HG03521 (cell line): ENCODE results near the gene TLR1.
"Not testable (repeated sequence)": the region's sequence is repeated elsewhere in the genome, so short reads cannot be mapped to it uniquely, and the experiment has no call there.

Source experiments
- ATAC-seq: cut with Tn5 transposase; IDR thresholded peaks from one replicate; pipeline ENCODE4 v1.9.1; 2021; ENCODE audit warnings: mild to moderate bottlenecking, moderate library complexity; ENCODE audit not compliant: unreplicated experiment

TLR1 gene

DNA sequence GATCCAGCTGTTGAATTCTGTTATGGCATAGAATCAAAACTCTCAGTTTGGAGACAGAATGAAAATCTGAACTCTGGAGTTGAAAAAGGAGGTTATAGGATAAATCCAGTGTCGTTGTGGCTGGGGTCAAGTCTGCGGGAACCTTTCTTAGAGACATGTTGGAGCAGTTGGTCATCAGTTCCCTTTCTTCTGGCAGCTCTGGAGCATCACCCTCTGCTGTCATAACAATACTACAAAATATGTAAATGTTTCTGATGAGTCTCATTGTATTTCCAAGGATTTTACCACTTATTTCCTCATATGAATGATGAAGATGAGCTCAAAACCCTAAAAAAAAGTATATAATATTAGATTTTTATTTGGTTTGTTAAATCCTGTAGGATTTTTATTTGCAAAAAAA lies 29.3 kb downstream of the TLR1 start:
- ATAC-seq = no peak

DNA sequence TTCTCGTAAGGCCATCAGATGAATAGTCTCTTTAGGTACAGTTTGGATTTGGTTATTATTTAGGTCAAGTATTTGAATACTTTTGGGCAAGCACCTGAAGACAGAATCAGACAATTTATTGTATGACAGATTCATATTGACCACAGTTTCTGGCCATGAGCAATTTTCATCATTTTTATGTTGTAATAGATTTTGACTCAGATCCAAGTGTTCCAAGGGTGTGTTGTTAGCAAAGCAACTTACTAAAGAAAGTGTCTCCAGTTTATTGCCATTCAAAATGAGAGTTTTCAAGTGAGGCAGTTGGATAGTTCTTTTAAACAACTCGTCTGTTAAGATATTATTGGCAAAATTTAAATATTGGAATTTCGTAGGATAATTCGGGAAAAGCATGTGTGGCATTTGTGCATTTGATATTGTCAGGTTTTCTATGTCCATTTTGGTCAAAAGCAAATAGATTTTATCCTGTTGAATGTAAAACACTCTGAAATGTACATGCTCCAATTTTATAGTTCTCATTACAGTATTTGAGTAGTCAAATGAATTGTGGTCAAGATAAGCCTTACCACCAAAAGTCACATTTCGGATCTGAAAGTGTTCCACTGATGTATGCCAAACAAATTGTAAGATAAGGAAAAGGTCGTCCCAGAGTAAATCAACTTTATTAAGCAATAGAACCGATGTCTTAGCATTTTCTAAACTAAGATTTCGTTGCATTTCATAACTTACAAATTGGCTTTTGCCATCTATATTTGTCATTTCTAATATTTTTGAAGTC lies 30.2 kb downstream of the TLR1 start:
- ATAC-seq = no peak

DNA sequence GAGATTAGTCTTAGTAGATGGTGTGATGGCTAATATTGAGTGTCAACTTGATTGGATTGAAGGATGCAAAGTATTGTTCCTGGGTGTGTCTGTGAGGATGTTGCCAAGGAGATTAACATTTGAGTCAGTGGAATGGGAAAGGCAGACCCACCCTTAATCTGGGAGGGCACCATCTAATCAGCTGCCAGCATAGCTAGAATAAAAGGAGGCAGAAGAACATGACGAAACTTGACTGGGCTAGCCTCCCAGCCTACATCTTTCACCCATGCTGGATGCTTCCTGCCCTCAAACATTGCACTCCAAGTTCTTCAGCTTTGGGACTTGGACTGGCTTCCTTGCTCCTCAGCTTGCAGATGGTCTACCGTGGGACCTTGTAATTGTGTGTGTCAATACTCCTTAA lies 34.3 kb downstream of the TLR1 start:
- ATAC-seq = not testable (repeated sequence)

DNA sequence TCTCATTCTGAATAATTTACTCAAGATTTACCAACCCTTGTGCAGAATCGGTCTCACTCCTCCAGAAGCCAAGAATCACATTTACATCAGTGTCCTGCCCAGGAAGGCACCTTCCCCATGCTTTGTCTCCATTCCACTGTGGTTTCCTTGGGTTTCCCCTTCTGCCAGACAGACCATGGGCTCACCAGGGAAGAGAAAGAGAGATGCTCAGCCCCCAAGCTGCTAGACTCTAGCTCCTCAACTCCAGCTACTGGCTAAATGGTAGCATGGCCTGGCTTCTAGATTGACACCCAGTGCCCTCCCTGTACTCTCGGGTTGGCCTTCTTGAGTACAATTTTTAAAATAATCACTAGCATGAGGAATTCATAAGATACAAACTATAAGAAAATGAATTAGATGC lies 34.7 kb downstream of the TLR1 start:
- ATAC-seq = no peak

DNA sequence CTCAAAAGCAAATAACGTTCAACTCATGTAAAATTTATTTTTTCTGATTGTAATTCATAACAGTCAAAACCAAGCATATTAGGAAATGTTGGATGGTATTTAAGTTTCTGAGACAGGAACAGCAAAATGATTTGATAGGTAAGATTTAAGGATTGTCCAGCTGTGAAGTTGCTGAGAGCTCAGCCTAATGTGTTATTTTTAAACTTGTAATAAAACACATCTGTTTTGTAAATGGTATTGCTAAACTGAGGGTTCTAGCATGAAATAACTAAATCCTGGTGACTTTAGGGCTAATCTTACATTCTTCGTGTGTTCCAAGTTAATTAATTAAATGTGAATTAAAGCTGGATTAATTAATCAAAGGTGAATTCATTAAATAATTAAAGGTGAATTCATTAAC lies 35.1 kb downstream of the TLR1 start:
- ATAC-seq = no peak

DNA sequence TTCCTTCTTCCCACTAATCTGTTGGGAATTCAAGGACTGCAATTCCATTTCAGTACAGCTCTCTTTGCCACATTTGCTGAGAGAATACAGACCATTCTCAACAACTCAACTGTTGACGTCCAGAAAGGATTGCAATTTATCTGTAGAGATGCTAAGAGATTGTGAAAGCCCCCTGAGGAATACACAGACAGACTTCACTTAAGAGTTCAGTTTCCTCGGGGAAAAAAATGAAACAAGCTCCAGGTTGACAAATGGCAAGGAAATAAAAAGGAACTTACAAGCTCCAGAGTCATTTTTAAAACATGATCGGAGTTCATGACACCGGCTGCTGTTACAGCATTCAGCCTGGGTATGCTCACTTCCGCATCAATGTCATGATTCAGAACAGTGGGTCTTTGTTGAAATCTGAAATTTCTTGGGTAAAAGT lies 35.6 kb downstream of the TLR1 start:
- no peak for ATAC-seq

DNA sequence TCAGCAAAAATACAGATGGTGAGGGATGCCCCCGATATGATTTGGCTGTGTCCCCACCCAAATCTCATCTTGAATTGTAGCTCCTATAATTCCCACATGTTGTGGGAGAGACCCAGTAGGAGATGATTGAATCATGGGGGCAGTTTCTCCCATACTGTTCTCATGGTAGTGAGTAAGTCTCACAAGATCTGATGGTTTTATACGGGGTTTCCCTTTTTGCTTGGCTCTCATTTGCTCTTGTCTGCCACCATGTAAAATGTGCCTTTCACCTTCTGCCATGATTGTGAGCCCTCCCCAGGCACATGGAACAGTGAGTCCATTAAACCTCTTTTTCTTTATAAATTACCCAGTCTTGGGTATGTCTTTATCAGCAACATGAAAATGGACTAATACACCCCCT lies 37.7 kb downstream of the TLR1 start:
- ATAC-seq = not testable (repeated sequence)

DNA sequence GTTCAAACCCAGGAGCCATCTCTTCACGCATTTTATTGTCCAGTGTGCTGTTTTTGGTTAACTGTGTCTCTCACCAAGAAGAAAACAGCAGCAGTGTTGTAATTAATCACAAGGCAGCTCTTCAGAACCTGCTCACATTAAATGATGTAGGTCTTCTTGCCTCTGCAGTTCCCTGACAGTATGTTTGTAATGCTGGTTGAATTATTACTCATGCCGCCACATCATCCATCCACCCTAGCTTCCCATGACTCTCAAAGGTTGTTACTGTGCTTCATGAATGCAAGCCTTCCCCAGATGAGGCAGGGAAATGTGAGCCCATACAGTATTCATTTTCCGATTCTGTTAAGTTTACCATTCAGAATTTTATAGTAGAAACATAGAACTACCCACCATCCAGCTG lies 39.2 kb downstream of the TLR1 start:
- no peak for ATAC-seq

DNA sequence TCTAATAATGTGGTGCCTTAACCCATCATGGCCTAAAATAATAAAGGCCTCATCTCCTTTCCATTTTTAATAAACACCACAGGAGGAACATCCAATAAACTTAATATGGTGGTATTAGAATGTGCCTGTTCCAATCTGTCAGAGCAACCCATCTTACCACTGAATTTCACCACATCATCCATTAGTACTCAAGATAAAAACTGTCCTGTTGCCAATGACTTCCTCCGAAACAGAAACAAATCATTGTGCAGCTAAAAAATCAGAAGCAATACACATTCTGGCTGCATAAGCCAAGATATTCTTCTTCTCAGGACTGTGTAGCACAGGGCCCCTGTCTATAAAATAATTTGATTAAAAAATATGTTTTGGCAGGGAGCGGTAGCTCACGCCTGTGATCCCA lies 40.3 kb downstream of the TLR1 start:
- no peak for ATAC-seq

DNA sequence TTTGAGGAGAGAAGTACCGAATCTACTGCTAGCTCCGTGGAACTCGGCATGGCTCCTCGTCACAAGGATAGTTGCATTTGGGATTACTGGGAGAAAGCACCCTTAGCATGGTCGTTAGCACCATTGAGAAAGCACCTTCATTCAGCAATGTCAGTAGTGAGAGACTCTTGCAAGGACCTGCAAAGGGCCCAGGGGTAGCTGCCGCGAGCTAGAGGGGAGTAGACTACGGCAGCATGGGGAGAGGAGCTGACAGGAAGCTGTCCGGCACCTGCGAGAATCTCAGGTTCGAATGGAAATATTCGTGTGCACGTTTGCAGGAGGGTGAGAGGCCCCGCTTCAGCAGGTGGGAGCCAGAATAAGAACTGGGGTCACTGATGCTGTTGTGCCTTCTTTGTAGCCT lies 42.0 kb downstream of the TLR1 start:
- no peak for ATAC-seq

DNA sequence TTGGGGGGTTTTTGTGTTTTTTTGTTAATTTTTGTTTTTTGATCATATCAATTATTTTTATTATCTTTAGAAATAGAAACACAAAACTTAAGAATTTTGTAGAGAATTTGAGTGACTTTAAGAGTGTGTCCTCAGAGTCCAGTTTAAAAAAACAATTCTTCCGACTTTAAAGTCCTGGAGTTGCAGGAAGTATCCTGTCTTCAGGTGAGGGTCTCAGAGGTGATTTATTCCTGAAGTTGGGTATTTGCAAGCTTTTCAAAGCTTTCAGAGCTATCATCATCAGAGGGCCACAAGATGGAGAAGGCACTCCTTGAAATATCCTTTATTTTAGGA lies 44.8 kb downstream of the TLR1 start:
- no peak for ATAC-seq

DNA sequence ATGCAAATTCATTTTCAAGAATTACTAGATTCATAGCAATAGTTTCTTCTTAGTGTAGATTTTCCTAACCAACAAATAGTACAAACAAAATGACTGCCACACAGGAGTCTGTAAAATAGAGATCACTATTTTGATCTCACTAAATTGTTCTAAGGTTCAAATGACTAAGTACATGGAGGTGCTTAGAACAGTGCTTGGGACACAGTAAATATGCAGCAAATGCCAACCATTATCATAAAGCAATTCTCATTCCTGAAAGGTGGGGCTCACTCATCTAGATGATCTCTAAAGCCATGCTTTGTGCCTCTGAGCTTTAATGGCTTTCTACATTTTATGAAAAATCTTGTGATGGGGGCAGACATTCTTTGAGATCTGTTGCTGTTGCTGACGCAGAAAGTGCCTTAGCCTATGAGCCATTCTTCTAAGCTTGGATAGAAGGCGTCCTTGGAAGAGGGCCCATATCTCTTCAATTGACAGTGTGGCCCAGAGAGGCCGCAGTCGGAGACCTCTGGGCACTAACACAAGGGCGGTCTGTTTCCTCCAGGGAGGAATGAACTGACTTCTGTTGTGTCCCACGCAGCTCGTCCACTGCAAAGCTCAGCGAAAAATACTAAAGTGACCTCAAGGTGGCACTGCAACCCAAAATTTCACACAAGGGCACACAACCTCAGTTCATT lies 45.3 kb downstream of the TLR1 start:
- ATAC-seq = no peak

DNA sequence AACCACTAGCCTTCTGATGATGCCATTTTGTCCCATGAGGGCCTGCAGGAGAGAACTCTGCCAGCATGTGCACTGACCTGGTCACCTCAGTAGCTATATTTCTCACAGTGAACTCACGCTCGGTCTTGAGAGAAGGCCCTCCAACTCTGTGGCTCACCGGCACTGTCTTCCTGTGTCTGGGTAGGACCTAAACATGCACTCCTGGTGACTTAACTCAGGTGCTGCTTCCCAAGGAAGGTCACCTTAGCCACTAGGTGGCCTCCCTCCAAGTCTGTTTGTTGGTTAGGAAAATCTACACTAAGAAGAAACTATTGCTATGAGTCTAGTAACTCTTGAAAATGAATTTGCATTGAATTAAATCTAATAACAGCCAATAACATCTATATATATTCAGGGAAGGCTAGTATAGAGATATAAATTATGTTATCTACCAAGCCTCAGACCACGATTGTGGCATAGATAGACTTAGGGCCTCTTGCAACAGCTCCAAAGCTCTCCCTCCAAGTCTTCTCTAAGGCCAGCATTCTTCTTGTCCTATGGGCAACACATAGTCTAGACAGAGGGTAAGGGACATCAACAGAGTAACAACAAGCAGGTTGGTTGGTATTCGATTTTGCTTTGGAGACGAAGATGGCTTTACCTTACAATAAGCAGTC lies 46.5 kb downstream of the TLR1 start:
- ATAC-seq = no peak

DNA sequence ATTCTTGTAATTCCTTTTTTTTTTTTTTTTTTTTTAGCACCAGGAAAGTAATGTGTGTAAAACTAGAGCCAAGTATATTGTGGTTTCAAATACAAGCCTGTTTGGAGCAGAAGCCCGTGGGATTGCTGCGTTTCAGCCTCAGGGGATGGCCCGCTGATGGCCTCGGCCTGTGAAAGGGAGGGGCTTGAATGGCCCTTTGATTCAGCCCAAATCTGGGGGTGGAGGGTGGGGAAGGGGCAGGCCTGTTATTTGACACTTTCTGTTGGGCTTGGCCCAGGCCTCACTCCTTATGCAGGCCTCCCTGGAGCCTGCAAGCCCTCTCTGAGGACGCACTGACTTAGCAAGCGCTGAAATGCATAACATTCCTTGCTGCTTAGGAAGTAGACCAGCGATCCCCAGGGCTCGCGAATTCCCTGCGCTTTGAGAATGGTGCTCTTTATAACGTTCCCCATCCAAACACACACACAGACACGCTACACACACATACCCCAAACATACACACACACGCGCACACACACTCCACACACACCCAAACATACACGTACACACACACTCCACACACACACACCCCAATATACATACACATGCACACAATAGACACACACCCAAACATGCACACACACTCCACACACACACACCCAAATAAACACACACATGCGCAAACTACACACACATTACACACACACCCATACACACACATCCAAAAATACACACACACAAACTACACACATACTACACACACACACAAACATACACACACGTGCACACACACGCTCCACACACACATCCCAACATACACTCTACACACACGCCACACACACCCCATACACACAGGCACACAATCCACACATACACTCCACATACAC lies 51.4 kb downstream of the TLR1 start:
- no peak for ATAC-seq

DNA sequence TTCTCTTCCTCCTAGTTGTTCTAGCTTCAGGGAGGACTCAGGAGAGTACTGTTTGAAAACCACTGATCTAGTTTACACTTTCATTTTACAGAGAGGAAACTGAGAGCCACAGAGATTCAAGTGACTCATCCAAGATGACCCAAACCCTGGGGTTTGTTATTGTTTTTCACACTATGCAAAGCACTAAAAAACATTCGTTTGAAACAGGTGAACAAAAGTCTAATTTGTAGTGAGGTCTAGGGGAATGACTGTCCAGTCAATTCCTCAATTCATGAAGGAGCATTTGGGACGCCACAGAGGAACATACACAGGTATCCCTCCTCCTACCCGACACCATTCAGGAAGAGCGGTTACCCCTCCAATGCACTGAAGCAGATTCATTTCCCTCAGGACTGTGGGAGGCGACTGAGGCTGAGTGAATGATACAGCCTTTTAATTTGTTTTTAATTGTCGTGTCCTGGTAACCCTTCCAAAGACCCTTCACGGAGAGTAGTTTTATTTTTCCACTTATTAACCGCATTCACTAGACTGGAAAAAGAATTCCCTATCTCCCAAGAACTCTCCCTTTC lies 52.1 kb downstream of the TLR1 start:
- peak; percentile 95 for ATAC-seq

DNA sequence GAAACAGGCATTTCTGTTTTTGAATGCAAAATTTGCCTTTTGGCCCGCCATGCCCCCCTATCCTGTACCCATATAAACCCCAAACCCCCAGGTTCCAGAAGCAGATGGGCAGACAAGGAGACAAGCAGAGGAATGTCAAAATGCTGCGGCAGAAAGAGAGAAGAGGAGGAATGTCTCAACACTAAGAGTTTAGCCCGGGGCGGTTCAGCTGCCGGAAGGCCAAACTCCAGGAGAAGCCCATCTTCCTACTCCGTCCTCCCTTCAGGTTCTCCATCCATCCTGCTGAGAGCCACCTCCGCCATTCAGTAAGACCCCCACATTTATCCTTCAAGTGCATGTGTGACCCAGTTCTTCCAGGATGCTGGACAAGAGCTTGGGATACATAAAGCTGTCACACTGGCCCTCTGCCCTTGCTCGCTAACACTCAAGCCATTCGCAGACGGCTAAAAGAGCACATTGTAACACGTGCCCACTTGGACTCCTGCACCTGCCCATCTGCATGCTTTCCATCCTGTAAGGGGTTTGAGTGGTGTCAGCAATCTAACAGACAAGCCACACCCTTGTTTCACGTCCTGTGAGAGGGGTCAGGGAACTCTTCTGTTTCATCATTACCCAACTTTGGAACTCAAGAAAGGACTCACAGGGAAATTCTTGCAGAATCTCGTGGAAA lies 53.1 kb downstream of the TLR1 start:
- no peak for ATAC-seq

DNA sequence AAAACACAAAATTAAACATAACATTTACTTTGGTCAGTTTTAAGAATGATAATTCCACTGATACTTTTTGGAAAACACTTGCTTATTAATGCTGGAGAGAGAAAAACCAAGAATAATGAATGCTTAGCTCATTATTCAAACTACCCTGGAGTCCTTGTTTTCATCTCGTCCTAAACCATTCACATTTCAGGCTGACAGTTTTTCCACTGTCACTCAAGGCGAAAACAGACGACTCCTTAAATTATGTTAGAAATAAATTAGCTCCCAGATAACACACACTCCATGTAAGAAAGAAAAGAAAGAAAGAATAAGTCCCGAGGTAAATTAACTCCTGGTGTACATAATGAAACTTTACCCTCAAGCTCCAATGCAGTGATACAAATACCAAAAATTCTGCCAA lies 55.3 kb downstream of the TLR1 start:
- no peak for ATAC-seq

DNA sequence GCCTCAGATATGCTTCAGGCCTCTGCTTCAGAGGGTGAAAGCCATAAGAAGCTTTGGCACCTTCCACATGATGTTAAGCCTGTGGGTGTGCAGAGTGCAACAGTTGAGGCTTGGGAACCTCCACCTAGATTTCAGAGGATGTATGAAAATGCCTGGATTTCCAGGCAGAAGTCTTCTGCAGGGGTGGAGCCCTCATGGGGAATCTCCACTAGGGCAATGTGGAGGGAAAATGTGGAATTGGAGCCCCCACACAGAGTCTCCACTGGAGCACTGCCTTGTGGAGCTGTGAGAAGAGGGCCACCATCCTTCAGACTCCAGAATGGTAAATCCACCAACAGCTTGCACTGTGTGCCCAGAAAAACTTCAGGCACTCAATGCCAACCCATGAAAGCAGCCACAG lies 57.0 kb downstream of the TLR1 start:
- no peak for ATAC-seq
